ENCODE data around the gene ANKRD17. TPM values are rescaled to one million over a fixed set of nuclear protein-coding genes. Genes with fewer than 3 reads are reported as not detected.
A peak's percentile ranks its signal among the peaks of the same experiment; 100 is the strongest.
"Not testable (repeated sequence)": the region's sequence is repeated elsewhere in the genome, so short reads cannot be mapped to it uniquely, and the experiment has no call there.

Gene ANKRD17
- total RNA-seq, 4 donors from 2014 or later: 56.2 to 80.2 (median 60.2) TPM

DNA sequence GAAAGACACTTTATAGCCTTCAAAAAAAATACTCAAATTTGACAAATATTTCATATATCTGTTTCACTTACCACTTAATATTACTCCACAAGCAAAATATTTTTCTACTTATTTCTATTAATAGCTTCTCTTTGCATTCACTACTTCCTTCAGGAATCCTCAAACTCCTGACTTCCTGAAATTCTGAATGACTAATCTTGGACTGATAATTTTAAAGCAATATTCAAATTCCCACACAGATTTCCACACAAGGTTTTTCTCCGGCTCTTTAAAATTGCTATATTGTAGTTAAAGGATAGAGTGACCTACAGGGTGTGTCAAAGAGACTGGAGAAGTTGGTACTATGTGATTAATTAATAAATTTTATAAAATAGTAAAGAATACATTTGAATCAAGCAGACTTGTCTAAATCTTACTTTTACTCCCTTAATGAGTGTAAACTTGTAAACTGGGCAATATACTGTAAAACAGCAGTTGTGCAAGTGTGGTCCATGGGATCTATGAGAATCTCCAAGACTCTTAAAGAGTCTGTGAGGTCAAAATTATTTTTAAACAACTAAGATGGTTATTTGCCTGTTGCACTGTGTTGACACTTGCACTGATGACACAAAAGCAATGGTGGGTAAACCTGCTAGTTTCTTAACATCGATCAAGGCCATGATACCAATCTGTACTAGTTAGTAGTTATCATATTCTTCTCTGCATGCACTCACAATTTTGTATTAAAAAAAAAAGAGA lies 44.5 kb downstream of the ANKRD17 start:
- TF ChIP-seq, protein P1, sequence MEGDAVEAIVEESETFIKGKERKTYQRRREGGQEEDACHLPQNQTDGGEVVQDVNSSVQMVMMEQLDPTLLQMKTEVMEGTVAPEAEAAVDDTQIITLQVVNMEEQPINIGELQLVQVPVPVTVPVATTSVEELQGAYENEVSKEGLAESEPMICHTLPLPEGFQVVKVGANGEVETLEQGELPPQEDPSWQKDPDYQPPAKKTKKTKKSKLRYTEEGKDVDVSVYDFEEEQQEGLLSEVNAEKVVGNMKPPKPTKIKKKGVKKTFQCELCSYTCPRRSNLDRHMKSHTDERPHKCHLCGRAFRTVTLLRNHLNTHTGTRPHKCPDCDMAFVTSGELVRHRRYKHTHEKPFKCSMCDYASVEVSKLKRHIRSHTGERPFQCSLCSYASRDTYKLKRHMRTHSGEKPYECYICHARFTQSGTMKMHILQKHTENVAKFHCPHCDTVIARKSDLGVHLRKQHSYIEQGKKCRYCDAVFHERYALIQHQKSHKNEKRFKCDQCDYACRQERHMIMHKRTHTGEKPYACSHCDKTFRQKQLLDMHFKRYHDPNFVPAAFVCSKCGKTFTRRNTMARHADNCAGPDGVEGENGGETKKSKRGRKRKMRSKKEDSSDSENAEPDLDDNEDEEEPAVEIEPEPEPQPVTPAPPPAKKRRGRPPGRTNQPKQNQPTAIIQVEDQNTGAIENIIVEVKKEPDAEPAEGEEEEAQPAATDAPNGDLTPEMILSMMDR (IDR thresholded peaks at IDR 0.05): no peak
- DNase-seq (ENCODE audit: low spot score): no peak
- peak; percentile 79 for ATAC-seq (ENCODE audit: low FRiP score)

DNA sequence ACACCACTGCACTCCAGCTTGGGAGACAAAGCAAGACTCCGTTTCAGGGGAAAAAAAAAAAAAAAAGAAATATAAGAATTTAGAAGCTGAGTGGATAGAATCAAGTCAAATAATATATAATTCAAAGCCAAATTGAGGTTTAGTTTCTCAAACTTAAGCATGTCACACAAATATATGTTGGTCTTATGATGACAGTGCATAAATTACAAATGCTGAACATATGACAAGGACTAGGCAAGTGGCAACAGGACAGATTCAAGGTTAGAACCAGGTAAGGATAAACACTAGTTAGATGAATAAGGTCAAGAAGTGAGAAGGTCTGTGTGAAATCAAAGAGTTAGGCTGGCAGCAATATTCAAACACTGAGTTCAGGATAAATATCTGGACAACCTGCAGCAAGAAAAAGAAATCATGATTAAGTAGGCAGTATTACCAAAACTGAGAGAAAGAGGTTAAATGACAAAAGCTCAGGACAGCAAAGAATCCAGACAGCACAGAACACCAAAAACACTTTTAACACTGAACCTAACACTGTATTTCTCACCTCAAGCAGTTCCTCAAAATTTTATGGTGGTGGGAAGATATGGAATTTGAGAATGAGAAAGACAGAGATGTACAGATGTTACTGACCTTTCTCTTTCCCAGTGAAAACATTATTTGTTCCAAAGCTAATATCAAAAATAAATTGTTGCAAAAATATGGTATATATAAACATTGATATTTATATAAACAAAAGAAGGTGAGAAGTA lies 45.4 kb downstream of the ANKRD17 start:
- TF ChIP-seq, protein P1 (IDR thresholded peaks at IDR 0.05): no peak
- no peak for ATAC-seq (ENCODE audit: low FRiP score)

DNA sequence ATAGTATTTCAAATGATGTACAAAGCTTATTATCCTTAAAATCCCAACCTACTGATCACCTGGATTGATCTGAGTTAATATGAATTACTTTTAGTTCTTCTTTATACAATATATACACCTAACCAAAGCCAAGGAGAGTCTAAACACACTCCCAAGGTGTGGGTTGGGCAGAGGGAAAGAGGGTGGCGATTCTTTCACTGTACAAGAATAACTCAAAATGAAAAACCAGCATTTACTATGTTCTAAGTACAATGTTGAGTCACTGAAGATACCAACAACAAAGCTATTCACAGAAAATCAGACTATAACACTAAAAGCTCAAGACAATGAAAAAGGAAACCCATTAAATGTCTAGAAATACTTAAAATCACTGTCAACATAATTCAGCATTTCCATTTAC lies 46.6 kb downstream of the ANKRD17 start:
- TF ChIP-seq, protein P1 (IDR thresholded peaks at IDR 0.05): no peak
- DNase-seq (ENCODE audit: low spot score) (no peak), ATAC-seq (ENCODE audit: low FRiP score) (no peak)

More for the DNA sequence above, 45.4 kb downstream of the ANKRD17 start:
- no peak for DNase-seq (ENCODE audit: low spot score)

DNA sequence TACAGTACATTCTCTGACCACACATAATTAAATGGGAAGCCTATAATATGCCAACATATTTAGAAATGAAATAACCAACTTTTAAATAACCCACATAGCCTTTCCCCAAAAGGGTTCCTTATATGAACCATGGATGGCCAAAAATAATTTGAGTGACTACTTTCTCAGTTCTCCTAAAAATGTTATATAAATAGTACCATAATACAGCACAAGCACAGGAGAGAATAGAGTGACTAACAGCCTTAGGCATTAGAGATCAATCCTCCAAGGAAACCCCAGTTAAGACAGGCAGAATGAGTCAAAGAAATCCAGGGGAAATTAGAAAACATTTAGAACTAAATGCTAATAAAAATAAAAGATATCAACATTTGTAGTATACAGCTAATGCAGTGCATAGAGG lies 50.2 kb downstream of the ANKRD17 start:
- no peak for ATAC-seq (ENCODE audit: low FRiP score)
- no peak for DNase-seq (ENCODE audit: low spot score)
- TF ChIP-seq, protein P1 (IDR thresholded peaks at IDR 0.05): no peak

DNA sequence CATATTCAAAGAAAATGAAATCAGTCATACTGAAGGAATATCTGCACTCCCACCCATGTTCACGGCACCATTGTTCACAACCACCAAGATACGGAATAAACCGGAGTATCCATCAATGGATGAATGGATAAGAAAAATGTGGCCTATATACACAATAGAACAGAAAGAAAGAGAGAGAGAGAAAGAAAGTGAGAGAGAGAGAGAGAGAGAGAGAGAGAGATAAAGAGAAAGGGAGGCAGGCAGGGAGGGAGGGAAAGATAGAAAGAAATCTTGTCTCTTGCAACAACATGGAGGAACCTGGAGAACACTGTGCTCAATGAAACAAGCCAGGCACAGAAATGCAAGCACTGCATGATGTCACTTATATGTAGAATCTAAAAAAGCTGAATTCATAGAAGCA lies 52.4 kb downstream of the ANKRD17 start:
- TF ChIP-seq, protein P1 (IDR thresholded peaks at IDR 0.05): no peak
- ATAC-seq (ENCODE audit: low FRiP score) (no peak), DNase-seq (ENCODE audit: low spot score) (no peak)

DNA sequence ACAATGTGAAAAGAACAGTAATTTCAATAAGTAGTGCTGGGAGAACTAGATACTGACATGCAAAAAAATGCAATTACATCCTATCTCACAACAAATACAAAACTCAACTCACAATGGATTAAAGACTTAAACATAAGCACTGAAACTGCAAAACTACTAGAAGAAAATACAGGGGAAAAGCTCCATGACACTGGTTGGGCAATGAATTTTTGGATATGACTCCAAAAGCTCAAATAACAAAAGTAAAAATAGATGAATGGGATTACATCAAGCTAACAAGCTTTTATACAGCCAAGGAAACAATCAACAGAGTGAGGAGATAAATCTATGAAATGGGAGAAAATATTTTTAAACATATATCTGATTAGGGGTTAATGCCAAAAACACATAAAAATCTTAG lies 53.1 kb downstream of the ANKRD17 start:
- DNase-seq (ENCODE audit: low spot score) (no peak), ATAC-seq (ENCODE audit: low FRiP score) (no peak)
- TF ChIP-seq, protein P1 (IDR thresholded peaks at IDR 0.05): no peak

DNA sequence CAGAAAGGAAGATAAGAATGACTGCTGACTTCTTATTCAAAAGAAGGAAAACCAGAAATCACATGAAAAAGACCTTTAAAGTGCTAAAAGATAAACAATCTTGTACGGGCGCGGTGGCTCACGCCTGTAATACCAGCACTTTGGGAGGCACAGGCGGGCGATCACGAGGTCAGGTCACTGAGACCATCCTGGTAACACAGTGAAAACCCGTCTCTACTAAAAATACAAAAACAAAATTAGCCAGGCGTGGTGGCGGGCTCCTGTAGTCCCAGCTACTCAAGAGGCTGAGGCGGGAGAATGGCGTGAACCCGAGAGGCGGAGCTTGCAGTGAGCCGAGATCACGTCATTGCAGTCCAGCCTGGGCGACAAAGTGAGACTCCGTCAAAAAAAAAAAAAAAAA lies 54.6 kb downstream of the ANKRD17 start:
- DNase-seq (ENCODE audit: low spot score); ATAC-seq (ENCODE audit: low FRiP score): not testable (repeated sequence)
